IMR-90 (cell line): ENCODE data around the gene IRAK2. TPM values are rescaled to one million over a fixed set of nuclear protein-coding genes. Genes with fewer than 3 reads are reported as not detected.

Experiments
- ATAC-seq: fragments of 200-7000 bp; cut with Tn5 transposase; 2 replicates; pipeline ENCODE4 v1.9.1; 2020; ENCODE audit warnings: low read depth, mild to moderate bottlenecking, moderate library complexity
- BruUV-seq: library from RNA; stranded (reverse); fragments of 400-500 nt; replicated peaks from 2 replicates; lab custom pipeline; 2021; lab: Mats Ljungman, UMichigan
- CTCF ChIA-PET: fragments of 300-600 bp; formaldehyde crosslinking; extraction: SDS; loops from one replicate; lab custom pipeline; 2021; ENCODE audit warnings: antibody characterized with exemption; lab: Yijun Ruan, JAX
- POLR2A ChIA-PET: fragments of 300-600 bp; sonication (Branson Sonifier 250); formaldehyde crosslinking; loops from one replicate; lab custom pipeline; 2022; ENCODE audit warnings: antibody characterized with exemption; ENCODE audit not compliant: unreplicated experiment; lab: Charles Lee
- DNase-seq: peaks from one replicate; pipeline ENCODE4 v3.0.0; 2013
- H2AFZ ChIP-seq: replicated peaks from 2 replicates; pipeline ENCODE3; 2013; ENCODE audit warnings: low read length, mild to moderate bottlenecking; ENCODE audit not compliant: poor library complexity
- H2AK5ac ChIP-seq: 2 replicates; pipeline ENCODE4 v1.6.1; 2013; ENCODE audit warnings: low read depth, low read length, inconsistent platforms
- H2AK9ac ChIP-seq: replicated peaks from 2 replicates; pipeline ENCODE3; 2013; ENCODE audit warnings: mild to moderate bottlenecking, low read depth, low read length, moderate library complexity; ENCODE audit not compliant: poor library complexity
- H2BK120ac ChIP-seq: 2 replicates; pipeline ENCODE4 v1.6.1; 2013; ENCODE audit warnings: low read depth, low read length, inconsistent platforms
- H2BK15ac ChIP-seq: 3 replicates; pipeline ENCODE4 v1.6.1; 2013; ENCODE audit warnings: low read depth, low read length, inconsistent platforms
- H2BK20ac ChIP-seq: 2 replicates; pipeline ENCODE4 v1.6.1; 2013; ENCODE audit warnings: low read depth, mild to moderate bottlenecking, inconsistent platforms, low read length, moderate library complexity
- H2BK5ac ChIP-seq: 2 replicates; pipeline ENCODE4 v1.6.1; 2013; ENCODE audit warnings: mild to moderate bottlenecking, low read depth, low read length, inconsistent platforms; ENCODE audit not compliant: poor library complexity, severe bottlenecking
- H3K14ac ChIP-seq: replicated peaks from 2 replicates; pipeline ENCODE4 v1.6.1; 2013; ENCODE audit warnings: low read depth, low read length, inconsistent platforms
- H3K18ac ChIP-seq: 2 replicates; pipeline ENCODE4 v1.6.1; 2013; ENCODE audit warnings: low read depth, low read length, control low read depth
- H3K23ac ChIP-seq: 2 replicates; pipeline ENCODE4 v1.6.1; 2013; ENCODE audit warnings: low read depth, low read length, inconsistent platforms
- H3K27ac ChIP-seq: 2 replicates; pipeline ENCODE4 v1.5.1; 2013; ENCODE audit warnings: mild to moderate bottlenecking, control low read depth, low read length; ENCODE audit not compliant: insufficient read depth
- H3K27me3 ChIP-seq: 2 replicates; pipeline ENCODE4 v1.6.1; 2013; ENCODE audit warnings: low read length; ENCODE audit not compliant: control insufficient read depth, insufficient read depth
- H3K36me3 ChIP-seq: 2 replicates; pipeline ENCODE4 v1.6.1; 2013; ENCODE audit warnings: low read length, mixed read lengths; ENCODE audit not compliant: control insufficient read depth, insufficient read depth
- H3K4ac ChIP-seq: 2 replicates; pipeline ENCODE4 v1.6.1; 2013; ENCODE audit warnings: low read depth, low read length, inconsistent platforms
- H3K4me1 ChIP-seq: 2 replicates; pipeline ENCODE4 v1.6.1; 2013; ENCODE audit warnings: low read length, mixed read lengths; ENCODE audit not compliant: control insufficient read depth, insufficient read depth
- H3K4me2 ChIP-seq: 2 replicates; pipeline ENCODE4 v1.6.1; 2013; ENCODE audit warnings: low read depth, mild to moderate bottlenecking, control low read depth, low read length, moderate library complexity
- H3K4me3 ChIP-seq: 2 replicates; pipeline ENCODE4 v1.5.1; 2013; ENCODE audit warnings: low read depth, mild to moderate bottlenecking, control low read depth, low read length, moderate library complexity; ENCODE audit not compliant: insufficient read depth
- H3K56ac ChIP-seq: 2 replicates; pipeline ENCODE4 v1.6.1; 2013; ENCODE audit warnings: low read length, inconsistent platforms; ENCODE audit not compliant: insufficient read depth; ENCODE audit errors: extremely low read depth
- H3K79me1 ChIP-seq, 2 experiments: 2 replicates each; pipeline ENCODE4 v1.6.1; 2013; ENCODE audit warnings: low read length in 2 of 2, inconsistent platforms in 1 of 2, low read depth in 1 of 2
- H3K9ac ChIP-seq: 2 replicates; pipeline ENCODE4 v1.6.1; 2013; ENCODE audit warnings: low read depth, low read length, control low read depth
- H3K9me1 ChIP-seq: 2 replicates; pipeline ENCODE4 v1.6.1; 2013; ENCODE audit warnings: low read length, inconsistent platforms; ENCODE audit not compliant: insufficient read depth
- H3K9me3 ChIP-seq: 2 replicates; pipeline ENCODE4 v1.6.1; 2013; ENCODE audit warnings: low read length; ENCODE audit not compliant: control insufficient read depth, insufficient read depth
- H4K20me1 ChIP-seq: 2 replicates; pipeline ENCODE4 v1.6.1; 2013; ENCODE audit warnings: low read length, inconsistent platforms; ENCODE audit not compliant: insufficient read depth
- H4K5ac ChIP-seq: 2 replicates; pipeline ENCODE4 v1.6.1; 2013; ENCODE audit warnings: mild to moderate bottlenecking, low read depth, low read length, control low read depth
- H4K8ac ChIP-seq, 2 experiments: 2 replicates each; pipeline ENCODE4 v1.6.1; 2013; ENCODE audit warnings: low read depth in 2 of 2, low read length in 2 of 2, control low read depth in 1 of 2, inconsistent platforms in 1 of 2
- H4K91ac ChIP-seq: 2 replicates; pipeline ENCODE4 v1.6.1; 2013; ENCODE audit warnings: low read depth, low read length, inconsistent platforms; ENCODE audit not compliant: insufficient read depth
- CEBPB ChIP-seq: IDR thresholded peaks from 2 replicates; pipeline ENCODE4 v1.6.1; 2012; ENCODE audit warnings: low read depth, low read length, improper control_type of control experiment
- FOS ChIP-seq: fragments of 150-350 bp; IDR thresholded peaks from 2 replicates; pipeline ENCODE4 v1.6.1; 2016; ENCODE audit warnings: low read depth, low read length
- MAZ ChIP-seq: IDR thresholded peaks from 2 replicates; pipeline ENCODE4 v1.6.1; 2012; ENCODE audit warnings: low read depth, mild to moderate bottlenecking, low read length, improper control_type of control experiment, moderate library complexity, borderline replicate concordance
- POLR2A ChIP-seq: IDR thresholded peaks from 2 replicates; pipeline ENCODE4 v1.6.1; 2012; ENCODE audit warnings: mild to moderate bottlenecking, low read depth, low read length
- RAD21 ChIP-seq: IDR thresholded peaks from 2 replicates; pipeline ENCODE4 v1.6.1; 2012; ENCODE audit warnings: low read length, improper control_type of control experiment
- RFX5 ChIP-seq: IDR thresholded peaks from 2 replicates; pipeline ENCODE4 v1.8.0; 2012; ENCODE audit warnings: low read depth, mild to moderate bottlenecking, low read length, moderate library complexity
- SMC3 ChIP-seq: fragments of 150-350 bp; IDR thresholded peaks from 2 replicates; pipeline ENCODE4 v1.6.1; 2016; ENCODE audit warnings: low read depth, mild to moderate bottlenecking, antibody characterized with exemption, low read length, moderate library complexity
- WGBS, 2 experiments: methylation state at CpG; one replicate each; pipeline versions ENCODE4 v1.1.5 to v1.1.7; 2013; ENCODE audit warnings: missing lambda C conversion rate in 2 of 2; ENCODE audit not compliant: insufficient read length in 1 of 2; ENCODE audit errors: extremely low coverage in 2 of 2; 5-methylcytosine and 5-hydroxymethylcytosine counted together
- dilution Hi-C: fragments of 300-500 bp; cut with HindIII; formaldehyde crosslinking; loops from one replicate; pipeline ENCODE4 v1.14.3; 2018; ENCODE audit warnings: low sequenced_read_pairs; ENCODE audit not compliant: unreplicated experiment
- in situ Hi-C: fragments of 300-500 bp; cut with MboI; formaldehyde crosslinking; loops from 3 replicates; pipeline ENCODE4 v1.14.3; 2019; ENCODE audit warnings: low sequenced_read_pairs, inconsistent platforms, mixed read lengths
- intact Hi-C: fragments of 100-400 bp; cut with micrococcal nuclease; formaldehyde crosslinking; loops from 2 replicates; pipeline ENCODE4 v1.10.0; 2022
- polyA plus RNA-seq, 3 experiments: library from polyadenylated mRNA; depleted of rRNA; stranded (reverse); fragments of >200 nt; gene quantifications; 2 replicates each; pipeline ENCODE4 v1.2.3, GENCODE V29; 2012; ENCODE audit warnings: low replicate concordance in 1 of 3
- total RNA-seq: library from RNA; depleted of rRNA; stranded (reverse); fragments of >200 nt; gene quantifications from 2 replicates; pipeline ENCODE4 v1.2.3, GENCODE V29; 2012
- TF ChIP-seq, protein P1 (sequence below): fragments of 150-350 bp; IDR thresholded peaks from 2 replicates; pipeline ENCODE4 v1.6.1; 2016; ENCODE audit warnings: low read depth, mild to moderate bottlenecking, low read length, moderate library complexity, borderline replicate concordance
- TF ChIP-seq, protein P2 (sequence below): conservative IDR thresholded peaks from 2 replicates; pipeline ENCODE4 v1.5.1; 2012; ENCODE audit warnings: mild to moderate bottlenecking, low read depth, low read length, improper control_type of control experiment

IRAK2 gene
- total and polyA plus RNA-seq, 2 of the 4 experiments (the other 2 are of a cell fraction): 6.9 to 8.1 TPM

DNA sequence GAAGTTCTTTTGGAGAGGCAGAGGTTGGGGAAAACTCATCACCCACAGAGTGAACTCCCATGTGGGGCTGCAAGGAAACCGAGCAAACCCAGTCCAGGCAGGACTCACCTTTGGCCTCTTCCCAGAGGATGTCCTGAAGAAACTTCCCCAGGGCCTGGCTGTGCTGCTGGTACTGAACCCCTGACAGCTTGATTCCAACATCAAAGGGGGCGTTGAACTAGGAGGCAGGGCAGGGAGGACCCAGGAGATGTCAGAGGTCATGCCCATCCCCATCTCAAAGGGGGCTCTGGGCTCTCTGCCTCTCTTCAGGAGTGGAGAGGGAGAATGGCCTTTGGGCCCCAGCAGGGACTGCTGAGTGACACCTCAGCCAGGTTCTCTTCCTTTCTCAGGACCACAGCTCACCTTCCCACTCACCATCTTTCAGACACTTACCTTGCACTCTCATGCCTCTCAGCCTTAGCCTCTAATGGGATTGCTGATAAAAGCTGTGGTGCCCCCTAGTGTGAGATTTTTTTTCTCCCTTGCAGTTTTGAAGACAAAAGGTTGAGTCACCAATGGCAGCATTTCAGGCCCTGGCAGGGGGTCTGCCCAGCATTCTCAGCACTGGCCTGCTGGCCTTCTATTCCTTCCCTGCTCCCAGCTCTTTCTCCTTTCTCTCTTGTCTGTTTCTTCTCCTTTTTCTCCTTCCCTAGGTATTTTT, 122.0 kb downstream of the IRAK2 start:
- dilution Hi-C loops: no loop called here
- peak; percentile 74 for DNase-seq
- no peaks in the 10 kb centered on the region for H4K20me1 ChIP-seq
- H3K27me3 ChIP-seq: no peaks in the 10 kb centered on the region
- intact Hi-C loops: loop anchor here (1.0 to 10.0 kb wide), 2 partner anchors 354 to 442 kb away; partner anchors contain the start of gene RPUSD3
- no CpG with 5 or more reads among the region's 2 CpGs for WGBS, 2 experiments
- no peaks in the 10 kb centered on the region; a peak in 1 of 4 replicates for H3K79me1 ChIP-seq
- peaks cover 23% of the 10 kb centered on the region for H3K36me3 ChIP-seq
- peak overlapping the region; percentile 56; the same call in 1 of the 2 replicates for H2AK5ac ChIP-seq
- no peaks in the 10 kb centered on the region for H3K4me1 ChIP-seq
- H3K9me1 ChIP-seq: peaks cover 3% of the 10 kb centered on the region; the same call in 1 of the 2 replicates
- no peak overlapping the region for H2AK9ac ChIP-seq
- no peak for TF ChIP-seq MAZ
- TF ChIP-seq FOS: no peak
- TF ChIP-seq CEBPB: no peak
- TF ChIP-seq RFX5: no peak
- TF ChIP-seq, protein P1, sequence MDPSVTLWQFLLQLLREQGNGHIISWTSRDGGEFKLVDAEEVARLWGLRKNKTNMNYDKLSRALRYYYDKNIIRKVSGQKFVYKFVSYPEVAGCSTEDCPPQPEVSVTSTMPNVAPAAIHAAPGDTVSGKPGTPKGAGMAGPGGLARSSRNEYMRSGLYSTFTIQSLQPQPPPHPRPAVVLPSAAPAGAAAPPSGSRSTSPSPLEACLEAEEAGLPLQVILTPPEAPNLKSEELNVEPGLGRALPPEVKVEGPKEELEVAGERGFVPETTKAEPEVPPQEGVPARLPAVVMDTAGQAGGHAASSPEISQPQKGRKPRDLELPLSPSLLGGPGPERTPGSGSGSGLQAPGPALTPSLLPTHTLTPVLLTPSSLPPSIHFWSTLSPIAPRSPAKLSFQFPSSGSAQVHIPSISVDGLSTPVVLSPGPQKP: no peak
- TF ChIP-seq RAD21: peak; percentile 53
- TF ChIP-seq, protein P2, sequence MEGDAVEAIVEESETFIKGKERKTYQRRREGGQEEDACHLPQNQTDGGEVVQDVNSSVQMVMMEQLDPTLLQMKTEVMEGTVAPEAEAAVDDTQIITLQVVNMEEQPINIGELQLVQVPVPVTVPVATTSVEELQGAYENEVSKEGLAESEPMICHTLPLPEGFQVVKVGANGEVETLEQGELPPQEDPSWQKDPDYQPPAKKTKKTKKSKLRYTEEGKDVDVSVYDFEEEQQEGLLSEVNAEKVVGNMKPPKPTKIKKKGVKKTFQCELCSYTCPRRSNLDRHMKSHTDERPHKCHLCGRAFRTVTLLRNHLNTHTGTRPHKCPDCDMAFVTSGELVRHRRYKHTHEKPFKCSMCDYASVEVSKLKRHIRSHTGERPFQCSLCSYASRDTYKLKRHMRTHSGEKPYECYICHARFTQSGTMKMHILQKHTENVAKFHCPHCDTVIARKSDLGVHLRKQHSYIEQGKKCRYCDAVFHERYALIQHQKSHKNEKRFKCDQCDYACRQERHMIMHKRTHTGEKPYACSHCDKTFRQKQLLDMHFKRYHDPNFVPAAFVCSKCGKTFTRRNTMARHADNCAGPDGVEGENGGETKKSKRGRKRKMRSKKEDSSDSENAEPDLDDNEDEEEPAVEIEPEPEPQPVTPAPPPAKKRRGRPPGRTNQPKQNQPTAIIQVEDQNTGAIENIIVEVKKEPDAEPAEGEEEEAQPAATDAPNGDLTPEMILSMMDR: peak; percentile 57
- peak; percentile 52 for TF ChIP-seq SMC3
- no peak for TF ChIP-seq POLR2A
- no peak overlapping the region for H4K8ac ChIP-seq
- ChIA-PET POLR2A (no interaction called here), CTCF (no interaction called here)
- H2BK120ac ChIP-seq: no peak overlapping the region
- no peak overlapping the region for H4K91ac ChIP-seq
- no peak overlapping the region for H3K18ac ChIP-seq
- BruUV-seq: no TSS peak
- no peak overlapping the region for H2AFZ ChIP-seq
- no peak overlapping the region for H3K4ac ChIP-seq
- H3K4me3 ChIP-seq: no peak overlapping the region
- H3K4me2 ChIP-seq: no peak overlapping the region
- H4K5ac ChIP-seq: no peak overlapping the region
- no peak overlapping the region for H2BK15ac ChIP-seq
- H3K9me3 ChIP-seq: no peaks in the 10 kb centered on the region
- H2BK5ac ChIP-seq: no peak overlapping the region
- no peak overlapping the region for H3K14ac ChIP-seq
- in situ Hi-C loops: no loop called here
- H3K27ac ChIP-seq: no peak overlapping the region
- H3K23ac ChIP-seq: no peak overlapping the region
- H3K56ac ChIP-seq: no peak overlapping the region
- H2BK20ac ChIP-seq: no peak overlapping the region
- peak; percentile 76 for ATAC-seq
- H3K9ac ChIP-seq: no peak overlapping the region
